RPMI7951 (cell line): Measurements from ENCODE around the gene NES. TPM values are rescaled to one million over a fixed set of nuclear protein-coding genes. Genes with fewer than 3 reads are reported as not detected.
A peak's percentile ranks its signal among the peaks of the same experiment; 100 is the strongest.

ENCODE experiments used
- DNase-seq: peaks from one replicate; pipeline ENCODE4 v3.0.0-alpha.2; 2012; ENCODE audit warnings: low read depth
- total RNA-seq: library from RNA; depleted of rRNA; stranded (reverse); fragments of >200 nt; shearing (Covaris generic); gene quantifications from 2 replicates; pipeline ENCODE4 v1.2.3, GENCODE V29; 2014; rRNA removed

The NES gene, protein sequence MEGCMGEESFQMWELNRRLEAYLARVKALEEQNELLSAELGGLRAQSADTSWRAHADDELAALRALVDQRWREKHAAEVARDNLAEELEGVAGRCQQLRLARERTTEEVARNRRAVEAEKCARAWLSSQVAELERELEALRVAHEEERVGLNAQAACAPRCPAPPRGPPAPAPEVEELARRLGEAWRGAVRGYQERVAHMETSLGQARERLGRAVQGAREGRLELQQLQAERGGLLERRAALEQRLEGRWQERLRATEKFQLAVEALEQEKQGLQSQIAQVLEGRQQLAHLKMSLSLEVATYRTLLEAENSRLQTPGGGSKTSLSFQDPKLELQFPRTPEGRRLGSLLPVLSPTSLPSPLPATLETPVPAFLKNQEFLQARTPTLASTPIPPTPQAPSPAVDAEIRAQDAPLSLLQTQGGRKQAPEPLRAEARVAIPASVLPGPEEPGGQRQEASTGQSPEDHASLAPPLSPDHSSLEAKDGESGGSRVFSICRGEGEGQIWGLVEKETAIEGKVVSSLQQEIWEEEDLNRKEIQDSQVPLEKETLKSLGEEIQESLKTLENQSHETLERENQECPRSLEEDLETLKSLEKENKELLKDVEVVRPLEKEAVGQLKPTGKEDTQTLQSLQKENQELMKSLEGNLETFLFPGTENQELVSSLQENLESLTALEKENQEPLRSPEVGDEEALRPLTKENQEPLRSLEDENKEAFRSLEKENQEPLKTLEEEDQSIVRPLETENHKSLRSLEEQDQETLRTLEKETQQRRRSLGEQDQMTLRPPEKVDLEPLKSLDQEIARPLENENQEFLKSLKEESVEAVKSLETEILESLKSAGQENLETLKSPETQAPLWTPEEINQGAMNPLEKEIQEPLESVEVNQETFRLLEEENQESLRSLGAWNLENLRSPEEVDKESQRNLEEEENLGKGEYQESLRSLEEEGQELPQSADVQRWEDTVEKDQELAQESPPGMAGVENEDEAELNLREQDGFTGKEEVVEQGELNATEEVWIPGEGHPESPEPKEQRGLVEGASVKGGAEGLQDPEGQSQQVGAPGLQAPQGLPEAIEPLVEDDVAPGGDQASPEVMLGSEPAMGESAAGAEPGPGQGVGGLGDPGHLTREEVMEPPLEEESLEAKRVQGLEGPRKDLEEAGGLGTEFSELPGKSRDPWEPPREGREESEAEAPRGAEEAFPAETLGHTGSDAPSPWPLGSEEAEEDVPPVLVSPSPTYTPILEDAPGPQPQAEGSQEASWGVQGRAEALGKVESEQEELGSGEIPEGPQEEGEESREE (N-terminal part only)
- 24.2 and 39.1 TPM in 2 replicates for total RNA-seq

DNA sequence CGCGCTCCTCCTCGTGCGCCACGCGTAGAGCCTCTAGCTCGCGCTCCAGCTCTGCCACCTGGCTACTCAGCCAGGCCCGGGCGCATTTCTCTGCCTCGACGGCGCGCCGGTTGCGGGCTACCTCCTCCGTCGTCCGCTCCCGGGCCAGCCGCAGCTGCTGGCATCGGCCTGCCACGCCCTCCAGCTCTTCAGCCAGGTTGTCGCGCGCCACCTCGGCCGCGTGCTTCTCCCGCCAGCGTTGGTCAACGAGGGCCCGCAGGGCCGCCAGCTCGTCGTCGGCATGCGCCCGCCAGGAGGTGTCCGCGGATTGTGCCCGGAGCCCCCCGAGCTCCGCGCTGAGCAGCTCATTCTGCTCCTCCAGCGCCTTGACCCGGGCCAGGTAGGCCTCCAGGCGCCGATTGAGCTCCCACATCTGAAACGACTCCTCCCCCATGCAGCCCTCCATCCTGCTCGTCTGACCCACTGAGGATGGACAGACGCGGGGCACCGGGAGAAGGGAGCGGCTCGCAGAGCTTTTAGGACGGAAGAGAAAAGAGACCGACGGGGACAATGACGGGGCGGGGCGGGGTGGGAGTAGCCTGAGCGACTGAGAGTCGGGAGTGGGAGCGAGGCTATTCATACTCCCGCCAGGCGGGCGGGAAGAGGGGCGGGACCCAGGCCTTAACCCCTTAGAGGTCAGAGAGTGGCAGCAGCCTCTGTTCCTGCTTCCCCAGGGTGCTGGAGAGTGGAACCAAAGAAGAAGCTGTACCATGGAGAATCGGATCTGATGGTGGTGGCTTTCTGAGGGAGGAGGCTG lies at the start of gene NES:
Gene NES, minus strand, starts transcription at position 588 of the 796 bp plus-strand sequence. Its CDS starts 143 bp downstream, at position 445.
- peak; percentile 75 for DNase-seq

DNA sequence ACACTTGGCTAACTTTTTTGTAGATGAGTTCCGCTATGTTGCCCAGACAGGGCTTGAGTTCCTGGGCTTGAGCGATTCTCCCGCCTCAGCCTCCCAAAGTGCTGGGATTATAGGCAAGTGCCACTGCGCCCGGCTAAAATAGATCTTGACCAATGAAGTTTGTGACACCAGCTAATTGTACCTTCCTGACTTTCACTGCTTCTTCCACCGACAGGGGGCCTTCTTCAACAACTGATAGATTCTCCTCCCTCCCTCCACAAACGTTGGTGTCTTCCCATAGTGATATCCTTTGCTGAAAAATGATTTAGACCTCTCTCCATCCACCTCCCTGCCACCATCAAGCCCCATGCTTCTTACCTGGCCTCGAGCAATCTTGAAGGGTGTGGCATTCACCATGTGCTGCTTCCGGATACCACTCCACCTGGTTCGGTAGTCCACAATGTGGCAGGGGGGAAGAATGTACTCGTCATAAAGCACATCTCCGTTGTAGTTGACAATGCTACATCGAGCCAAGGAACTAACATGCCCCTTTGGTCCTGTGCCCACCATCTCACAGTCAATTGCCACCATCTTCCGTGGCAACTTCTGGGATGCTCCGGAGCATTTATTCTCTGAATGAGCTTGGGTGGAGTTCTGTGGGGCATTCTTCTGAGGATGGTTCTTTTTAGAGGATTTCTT lies 49.5 kb upstream of the NES start:
- peak; percentile 71 for DNase-seq

DNA sequence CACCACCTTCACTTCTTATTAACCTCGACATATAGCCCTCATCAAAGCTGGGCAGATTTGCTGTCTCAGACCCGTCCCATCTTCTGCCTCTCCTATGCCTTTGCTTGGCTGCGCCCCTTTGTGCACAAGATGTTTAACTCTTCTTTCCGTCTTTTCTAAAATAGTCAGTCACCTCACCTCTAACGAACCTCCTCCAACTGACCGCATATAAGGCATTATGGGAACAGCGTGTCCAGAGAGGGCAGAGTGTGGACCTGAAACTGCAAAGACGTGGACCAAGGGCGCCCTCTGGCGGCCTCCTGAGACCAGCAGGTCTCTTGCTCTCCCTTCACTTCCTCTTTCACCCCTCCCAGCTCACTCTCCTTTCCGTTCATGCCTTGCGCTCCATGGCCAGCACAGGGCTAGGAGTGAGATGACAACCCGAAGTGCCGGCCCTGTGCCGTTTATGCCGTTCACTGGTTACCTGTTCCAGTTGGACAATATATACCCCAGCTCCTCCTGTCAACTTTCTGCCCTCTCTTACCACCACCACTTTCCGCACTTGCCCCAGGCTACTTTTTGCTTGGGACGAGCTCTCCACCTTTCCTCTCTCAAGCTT lies 48.6 kb upstream of the NES start:
- DNase-seq, result peak; percentile 84

DNA sequence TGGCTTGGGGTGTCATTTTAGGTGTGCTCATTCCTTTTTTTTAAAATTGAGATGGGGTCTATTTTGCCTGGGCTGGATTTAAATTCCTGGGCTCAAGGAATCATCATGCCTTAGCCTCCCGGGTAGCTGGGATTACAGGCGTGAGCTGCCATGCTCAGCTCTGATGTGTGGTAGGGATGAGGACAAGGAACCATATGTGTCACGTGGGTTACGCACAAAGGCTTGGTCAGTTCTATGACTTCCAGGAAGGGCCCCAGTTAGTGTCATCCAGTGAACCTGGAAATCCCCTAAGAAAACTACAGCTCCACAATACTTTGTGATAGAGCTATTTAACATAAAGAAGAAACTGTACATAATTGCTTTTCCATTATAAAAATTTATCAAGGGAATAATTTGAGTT lies 44.3 kb upstream of the NES start:
- no peak for DNase-seq

DNA sequence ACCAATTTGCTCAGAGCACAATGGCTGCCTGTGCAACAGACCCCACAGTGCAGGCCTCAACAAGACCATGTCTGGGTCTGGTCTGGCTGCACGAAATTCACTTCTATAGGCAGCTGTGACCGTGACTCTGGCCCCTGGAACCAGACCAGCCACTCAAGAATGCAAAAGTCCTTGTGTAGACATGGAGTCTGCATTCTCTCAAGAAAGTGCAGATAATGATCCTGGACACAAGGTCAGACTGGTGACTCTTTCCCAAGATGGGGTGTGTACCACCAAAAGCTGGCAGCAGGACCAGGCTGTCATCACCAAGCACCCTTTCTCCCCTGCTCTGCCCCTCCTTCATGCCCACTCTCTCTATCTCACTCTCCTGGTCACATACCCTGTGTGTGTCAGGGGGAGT lies 43.9 kb upstream of the NES start:
- DNase-seq, result no peak

DNA sequence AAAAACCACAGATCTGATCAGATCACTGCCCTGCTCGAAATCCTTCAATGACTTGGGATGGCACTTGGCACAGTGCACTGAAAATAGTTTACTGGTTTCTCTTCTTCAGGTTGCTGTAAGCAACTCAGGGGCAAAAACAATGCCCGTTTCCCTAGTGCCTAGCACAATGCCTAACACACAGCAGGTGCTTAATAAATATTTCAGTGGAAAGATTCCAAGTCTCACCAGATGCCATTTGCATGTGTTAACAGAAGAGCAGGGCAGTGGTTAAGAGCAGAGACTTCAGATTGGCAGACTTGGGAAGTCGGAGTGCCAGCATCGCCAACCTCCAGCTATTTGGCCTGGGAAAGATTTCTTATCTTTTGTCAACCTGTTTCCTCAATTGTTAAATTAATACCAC lies 40.1 kb upstream of the NES start:
- no peak for DNase-seq

DNA sequence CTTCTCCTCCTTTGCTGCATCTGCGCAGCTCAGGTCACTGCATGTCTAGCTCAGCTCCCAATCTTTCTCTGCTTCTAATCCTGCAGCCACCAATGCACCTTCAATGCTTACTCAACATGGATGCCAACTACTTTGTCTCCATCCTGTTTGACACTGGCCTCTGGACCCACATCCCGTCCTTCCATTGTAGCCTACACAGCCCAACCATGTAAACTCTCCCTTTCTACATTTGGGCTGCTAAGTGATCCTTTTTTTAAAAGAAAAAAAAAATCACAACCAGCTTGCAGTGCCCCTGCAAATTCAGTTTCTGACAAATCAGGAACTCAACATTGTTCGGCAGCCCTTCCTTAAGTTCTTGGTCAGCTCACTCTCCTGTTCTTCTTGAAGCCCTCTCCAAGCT lies 37.6 kb upstream of the NES start:
- DNase-seq, result no peak

DNA sequence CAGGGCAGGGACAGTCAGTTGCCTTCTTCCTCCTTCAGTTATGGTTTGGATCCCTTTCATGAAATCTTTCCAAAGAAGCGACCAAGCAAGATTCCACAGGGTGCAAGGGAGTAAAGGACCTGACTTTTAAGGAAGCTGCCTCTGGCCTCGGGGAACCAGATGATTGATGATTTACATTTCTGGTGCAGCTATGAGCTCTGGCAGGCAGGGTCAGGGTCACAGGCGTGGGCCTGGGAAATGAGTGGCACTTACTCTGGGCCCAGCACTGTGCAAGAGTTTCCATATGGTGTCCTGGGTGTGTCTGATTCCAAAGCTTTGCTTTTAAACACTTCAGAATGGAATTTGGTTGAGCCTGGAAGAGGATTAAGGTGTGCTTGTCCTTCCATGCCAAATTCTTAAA lies 35.4 kb upstream of the NES start:
- peak; percentile 87 for DNase-seq

DNA sequence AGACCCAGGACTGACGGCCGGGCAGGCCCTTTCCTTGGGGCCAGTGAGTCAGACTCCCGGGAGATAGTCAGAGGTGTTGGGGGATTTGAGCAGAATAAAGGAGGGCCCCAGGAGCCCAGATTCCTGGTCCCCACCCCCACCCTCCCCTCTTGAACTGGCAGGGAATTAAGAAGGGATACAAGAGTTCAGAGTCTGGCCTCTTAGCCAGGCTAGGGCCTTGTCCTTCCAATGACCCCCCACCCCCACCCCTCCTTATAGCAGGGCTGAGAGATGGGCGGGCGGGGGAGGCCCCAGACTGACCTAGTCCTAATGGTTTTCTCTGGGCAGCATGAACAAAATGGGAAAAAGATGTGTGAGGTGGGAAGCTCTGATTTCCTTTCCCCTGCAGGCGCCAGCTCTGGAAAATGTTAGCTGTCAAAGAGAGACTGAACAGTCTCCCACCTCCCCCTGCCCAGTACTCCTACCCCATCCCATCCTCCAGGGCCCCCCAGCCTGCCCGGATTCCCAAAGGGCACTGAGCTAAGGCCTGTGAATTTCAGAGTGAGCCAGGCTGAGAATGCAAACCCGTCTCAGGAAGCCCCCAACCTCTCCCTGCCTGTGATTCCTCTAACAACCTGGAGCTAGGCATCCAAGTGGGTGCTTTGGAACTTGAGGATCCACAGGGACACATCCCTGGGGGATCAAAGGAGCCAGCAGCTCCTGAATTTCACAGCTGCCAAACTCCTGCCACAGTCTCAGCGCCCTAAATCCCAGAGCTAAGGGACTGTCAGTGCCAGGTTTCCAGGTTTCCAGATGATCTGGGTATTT lies 34.0 kb upstream of the NES start:
- peak; percentile 75 for DNase-seq

DNA sequence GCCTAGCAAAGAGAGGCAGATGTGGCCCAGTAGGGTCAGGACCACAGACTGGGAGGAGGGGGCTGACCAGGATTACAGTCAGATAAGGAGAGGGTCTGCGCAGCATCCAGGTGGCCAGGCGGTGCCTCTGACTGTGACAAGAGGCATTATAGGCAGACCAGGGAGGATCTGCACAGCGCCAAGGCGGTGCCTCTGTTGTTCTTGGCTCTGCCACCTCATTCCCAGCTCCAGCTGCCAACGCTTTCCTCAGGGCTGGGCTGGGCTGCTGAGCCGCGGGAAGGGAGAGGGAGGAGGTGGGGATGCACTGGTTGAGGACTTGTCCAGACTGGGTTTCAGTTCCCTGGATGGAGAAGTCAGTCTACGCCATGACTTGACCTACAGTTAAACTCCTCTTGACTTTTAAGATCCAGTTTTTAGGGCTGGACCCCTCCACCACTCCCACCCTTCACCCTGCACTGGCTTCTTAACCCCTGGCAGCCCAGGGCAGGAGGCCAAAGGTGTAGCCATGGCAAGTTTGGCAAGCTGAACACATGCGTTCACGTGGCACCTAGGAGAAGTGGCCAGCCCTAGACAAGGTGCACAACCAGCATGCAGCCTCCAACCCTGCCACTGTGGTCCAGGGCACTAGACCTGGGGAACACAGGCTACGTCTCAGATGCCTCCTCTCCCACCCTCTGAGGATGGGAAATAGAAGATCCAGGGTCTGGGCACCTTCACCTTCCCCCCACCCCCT lies 32.7 kb upstream of the NES start:
- peak; percentile 86 for DNase-seq

DNA sequence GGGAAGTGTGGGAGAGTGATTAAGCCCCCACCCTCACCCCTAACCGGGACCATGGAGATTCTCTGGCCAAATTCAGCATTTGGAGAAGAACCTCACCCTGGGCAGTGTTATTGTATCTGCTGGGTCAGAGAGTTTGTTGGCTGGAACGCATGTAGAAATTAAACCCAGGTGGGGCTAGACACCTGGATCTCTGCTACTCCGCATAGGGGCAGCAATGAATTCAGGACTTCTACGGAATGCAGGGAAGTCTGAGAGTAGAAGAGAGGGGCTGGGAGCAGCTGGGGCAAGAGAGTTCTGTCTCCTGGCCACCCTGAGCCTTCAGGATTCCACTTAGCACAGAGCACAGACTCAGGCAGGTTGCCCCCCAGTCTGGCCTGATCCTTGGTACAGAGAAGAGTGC lies 31.8 kb upstream of the NES start:
- no peak for DNase-seq

DNA sequence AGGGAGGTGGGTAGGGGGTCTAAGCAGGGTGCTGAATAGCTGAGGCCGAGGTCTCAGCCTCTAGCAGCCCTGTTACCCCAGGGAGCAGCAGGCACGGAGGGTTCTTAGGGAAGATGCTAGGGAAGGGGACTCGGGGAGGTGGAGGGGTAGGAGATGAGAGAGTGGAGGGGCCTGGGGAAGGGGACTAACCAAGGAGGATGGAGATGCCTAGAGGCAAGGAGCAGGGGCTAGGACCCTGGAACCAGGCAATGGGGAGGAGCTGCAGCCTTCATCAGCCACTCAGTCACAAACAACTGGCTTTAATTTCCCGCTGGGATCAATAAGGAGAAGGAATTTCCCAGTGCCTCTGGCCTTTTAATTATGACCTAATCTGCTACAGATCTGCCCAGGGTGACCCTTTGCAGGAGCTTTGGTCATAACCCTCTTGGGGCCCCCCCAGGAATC lies 31.0 kb upstream of the NES start:
- no peak for DNase-seq

DNA sequence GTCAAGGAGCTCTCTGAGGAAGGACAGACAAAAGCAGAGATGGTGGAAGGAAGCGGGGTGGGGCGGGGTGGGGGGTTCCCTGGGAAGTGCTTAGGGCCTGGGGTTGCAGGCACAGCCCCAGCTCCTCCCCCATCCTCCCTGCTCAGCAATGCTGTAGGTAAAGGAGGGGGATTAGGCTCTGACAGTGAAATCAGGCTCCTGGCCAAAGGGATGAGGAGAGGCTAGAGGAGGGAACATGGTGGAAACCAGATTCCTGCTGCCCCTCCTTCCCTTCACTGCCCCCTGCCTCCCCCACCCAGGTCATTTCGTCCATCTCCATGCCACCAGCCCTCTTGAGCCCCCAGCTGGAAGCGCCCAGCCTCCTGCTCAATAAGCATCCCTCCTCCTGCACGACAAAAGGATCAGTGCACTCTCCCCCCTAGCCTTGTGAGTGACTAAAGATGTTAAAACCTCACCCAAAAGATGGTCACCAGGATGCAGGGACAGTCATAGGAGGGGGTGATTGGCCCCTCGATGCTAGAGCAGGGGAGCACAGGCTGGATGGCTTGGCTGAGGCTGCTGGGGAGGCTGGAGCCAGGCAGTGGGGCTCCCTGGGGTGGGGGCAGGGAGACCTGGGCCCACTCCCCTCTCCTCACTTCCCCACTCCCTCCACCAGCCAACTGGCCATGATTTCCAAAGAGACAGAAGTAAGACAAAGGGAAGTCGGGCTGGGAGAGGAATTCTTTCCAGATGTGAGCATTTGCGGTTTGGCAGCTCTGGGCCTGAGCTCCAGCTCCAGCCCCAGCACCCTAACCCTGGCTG lies 30.4 kb upstream of the NES start:
- peak; percentile 75 for DNase-seq

DNA sequence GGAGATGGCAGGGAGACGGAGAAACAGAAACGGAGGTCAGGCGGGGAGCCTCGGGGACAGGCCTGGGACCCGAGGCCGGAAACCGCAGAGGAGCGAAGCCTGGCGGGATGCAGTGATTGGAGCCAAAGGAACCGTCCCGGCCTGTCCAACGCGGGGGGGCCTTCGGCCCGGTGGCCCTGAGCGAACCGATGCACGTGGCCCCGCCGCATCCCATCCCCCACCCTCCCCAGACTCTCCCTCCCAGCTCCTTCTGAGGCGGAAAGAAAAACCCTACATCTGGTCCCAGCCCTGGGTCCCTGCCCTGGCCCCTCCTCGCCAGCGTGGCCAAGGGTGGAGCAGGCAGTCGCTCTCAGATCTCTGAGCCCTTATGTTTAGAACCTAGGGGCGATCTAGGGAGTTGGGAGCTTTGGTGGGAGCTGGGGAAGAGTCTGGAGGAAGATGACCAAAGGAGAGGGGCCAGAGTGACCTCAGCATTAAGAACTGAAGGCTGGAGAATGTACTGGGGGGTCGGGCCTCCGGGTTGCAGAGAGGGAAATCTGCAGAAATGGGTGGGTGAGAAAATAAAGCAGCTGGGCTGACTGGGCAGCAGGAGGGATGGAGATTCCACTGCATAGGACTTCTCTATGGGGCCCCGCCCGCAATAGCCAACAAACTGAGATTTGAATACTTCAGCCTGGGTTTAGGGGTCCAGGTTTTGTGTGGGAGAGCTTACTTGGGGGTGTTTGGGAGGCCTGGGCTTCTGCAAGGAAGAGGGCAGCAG lies 29.6 kb upstream of the NES start:
- peak; percentile 87 for DNase-seq

DNA sequence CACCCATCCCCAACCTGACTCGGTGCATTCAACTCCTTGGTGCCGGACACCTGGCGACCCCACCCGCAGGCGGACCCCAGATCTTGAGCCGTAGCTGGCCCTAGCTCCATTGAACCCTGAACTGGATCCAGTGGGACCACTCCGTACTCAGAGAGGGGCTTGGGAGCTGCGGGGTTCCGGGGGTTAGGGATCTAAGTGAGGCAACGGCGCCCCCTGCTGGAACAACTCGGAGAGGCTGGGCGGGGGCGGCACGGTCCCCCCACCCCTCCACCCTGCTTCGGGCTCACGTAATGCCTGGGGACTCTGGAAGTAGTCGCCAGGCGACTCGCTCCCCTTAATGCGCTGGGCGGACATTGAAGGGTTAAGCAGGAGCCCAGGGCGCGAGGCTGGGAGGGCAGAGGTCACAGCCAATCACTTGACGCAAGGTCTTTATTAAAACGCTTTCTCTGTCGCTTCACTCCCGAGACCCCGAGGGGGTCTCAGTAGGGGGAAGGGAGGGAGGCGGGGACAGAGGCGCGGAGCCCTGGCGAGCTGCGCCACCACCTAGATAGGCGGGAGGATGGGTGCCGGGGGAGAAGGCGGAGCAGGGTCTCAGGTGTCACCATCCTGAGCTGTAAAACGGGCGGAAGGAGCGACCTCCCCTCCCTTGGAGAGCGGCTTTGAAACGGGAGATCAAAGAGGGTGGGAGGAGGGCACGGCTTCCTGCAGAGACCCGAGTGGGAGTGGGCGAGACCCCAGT lies 28.9 kb upstream of the NES start:
- peak; percentile 63 for DNase-seq

DNA sequence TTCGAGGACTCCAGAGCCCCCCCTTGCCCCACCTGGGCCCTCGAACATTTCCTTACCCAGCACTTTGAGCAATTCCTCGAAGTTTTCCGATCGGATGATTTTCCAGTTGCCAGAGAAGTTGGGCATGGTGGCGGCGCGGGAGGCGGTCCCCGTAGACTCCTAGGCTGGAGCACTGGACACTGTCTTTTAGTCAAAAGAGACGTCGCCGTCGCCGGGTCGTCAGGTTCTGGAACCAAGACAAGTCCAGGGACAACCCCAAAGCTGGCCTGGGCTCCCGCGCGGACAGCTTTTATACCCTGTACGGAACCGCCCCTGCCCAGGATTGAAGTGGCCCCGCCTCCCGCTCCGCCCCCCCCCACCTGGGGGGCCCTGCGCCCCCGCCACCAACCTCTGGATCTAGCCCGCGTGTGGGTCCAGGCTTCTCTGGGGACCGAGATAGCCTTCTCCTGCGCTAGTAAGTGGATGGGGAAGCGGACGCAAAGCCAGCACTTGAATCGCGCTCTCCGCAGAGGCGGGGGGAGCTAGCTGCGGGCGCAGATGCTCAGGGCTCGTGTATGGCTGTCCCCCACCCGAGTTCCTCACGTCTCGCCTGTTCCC lies 28.2 kb upstream of the NES start, which contains the start of gene CRABP2:
Gene CRABP2, minus strand, starts transcription at position 263 of the 597 bp plus-strand sequence. Its CDS starts 137 bp downstream, at position 126.
- DNase-seq, result peak; percentile 44
